IMR-90 (cell line): ENCODE data around the gene CTNNA2. TPM values are rescaled to one million over a fixed set of nuclear protein-coding genes. Genes with fewer than 3 reads are reported as not detected.

Source experiments
- ATAC-seq: fragments of 200-7000 bp; cut with Tn5 transposase; 2 replicates; pipeline ENCODE4 v1.9.1; 2020; ENCODE audit warnings: low read depth, mild to moderate bottlenecking, moderate library complexity
- BruUV-seq: library from RNA; stranded (reverse); fragments of 400-500 nt; replicated peaks from 2 replicates; lab custom pipeline; 2021; lab: Mats Ljungman, UMichigan
- CTCF ChIA-PET: fragments of 300-600 bp; formaldehyde crosslinking; extraction: SDS; loops from one replicate; lab custom pipeline; 2021; ENCODE audit warnings: antibody characterized with exemption; lab: Yijun Ruan, JAX
- POLR2A ChIA-PET: fragments of 300-600 bp; sonication (Branson Sonifier 250); formaldehyde crosslinking; loops from one replicate; lab custom pipeline; 2022; ENCODE audit warnings: antibody characterized with exemption; ENCODE audit not compliant: unreplicated experiment; lab: Charles Lee
- DNase-seq: peaks from one replicate; pipeline ENCODE4 v3.0.0; 2013
- H2AFZ ChIP-seq: replicated peaks from 2 replicates; pipeline ENCODE3; 2013; ENCODE audit warnings: low read length, mild to moderate bottlenecking; ENCODE audit not compliant: poor library complexity
- H2AK5ac ChIP-seq: 2 replicates; pipeline ENCODE4 v1.6.1; 2013; ENCODE audit warnings: low read depth, low read length, inconsistent platforms
- H2AK9ac ChIP-seq: replicated peaks from 2 replicates; pipeline ENCODE3; 2013; ENCODE audit warnings: mild to moderate bottlenecking, low read depth, low read length, moderate library complexity; ENCODE audit not compliant: poor library complexity
- H2BK120ac ChIP-seq: 2 replicates; pipeline ENCODE4 v1.6.1; 2013; ENCODE audit warnings: low read depth, low read length, inconsistent platforms
- H2BK15ac ChIP-seq: 3 replicates; pipeline ENCODE4 v1.6.1; 2013; ENCODE audit warnings: low read depth, low read length, inconsistent platforms
- H2BK20ac ChIP-seq: 2 replicates; pipeline ENCODE4 v1.6.1; 2013; ENCODE audit warnings: low read depth, mild to moderate bottlenecking, inconsistent platforms, low read length, moderate library complexity
- H2BK5ac ChIP-seq: 2 replicates; pipeline ENCODE4 v1.6.1; 2013; ENCODE audit warnings: mild to moderate bottlenecking, low read depth, low read length, inconsistent platforms; ENCODE audit not compliant: poor library complexity, severe bottlenecking
- H3K14ac ChIP-seq: replicated peaks from 2 replicates; pipeline ENCODE4 v1.6.1; 2013; ENCODE audit warnings: low read depth, low read length, inconsistent platforms
- H3K18ac ChIP-seq: 2 replicates; pipeline ENCODE4 v1.6.1; 2013; ENCODE audit warnings: low read depth, low read length, control low read depth
- H3K23ac ChIP-seq: 2 replicates; pipeline ENCODE4 v1.6.1; 2013; ENCODE audit warnings: low read depth, low read length, inconsistent platforms
- H3K27ac ChIP-seq: 2 replicates; pipeline ENCODE4 v1.5.1; 2013; ENCODE audit warnings: mild to moderate bottlenecking, control low read depth, low read length; ENCODE audit not compliant: insufficient read depth
- H3K27me3 ChIP-seq: 2 replicates; pipeline ENCODE4 v1.6.1; 2013; ENCODE audit warnings: low read length; ENCODE audit not compliant: control insufficient read depth, insufficient read depth
- H3K36me3 ChIP-seq: 2 replicates; pipeline ENCODE4 v1.6.1; 2013; ENCODE audit warnings: low read length, mixed read lengths; ENCODE audit not compliant: control insufficient read depth, insufficient read depth
- H3K4ac ChIP-seq: 2 replicates; pipeline ENCODE4 v1.6.1; 2013; ENCODE audit warnings: low read depth, low read length, inconsistent platforms
- H3K4me1 ChIP-seq: 2 replicates; pipeline ENCODE4 v1.6.1; 2013; ENCODE audit warnings: low read length, mixed read lengths; ENCODE audit not compliant: control insufficient read depth, insufficient read depth
- H3K4me2 ChIP-seq: 2 replicates; pipeline ENCODE4 v1.6.1; 2013; ENCODE audit warnings: low read depth, mild to moderate bottlenecking, control low read depth, low read length, moderate library complexity
- H3K4me3 ChIP-seq: 2 replicates; pipeline ENCODE4 v1.5.1; 2013; ENCODE audit warnings: low read depth, mild to moderate bottlenecking, control low read depth, low read length, moderate library complexity; ENCODE audit not compliant: insufficient read depth
- H3K56ac ChIP-seq: 2 replicates; pipeline ENCODE4 v1.6.1; 2013; ENCODE audit warnings: low read length, inconsistent platforms; ENCODE audit not compliant: insufficient read depth; ENCODE audit errors: extremely low read depth
- H3K79me1 ChIP-seq, 2 experiments: 2 replicates each; pipeline ENCODE4 v1.6.1; 2013; ENCODE audit warnings: low read length in 2 of 2, inconsistent platforms in 1 of 2, low read depth in 1 of 2
- H3K9ac ChIP-seq: 2 replicates; pipeline ENCODE4 v1.6.1; 2013; ENCODE audit warnings: low read depth, low read length, control low read depth
- H3K9me1 ChIP-seq: 2 replicates; pipeline ENCODE4 v1.6.1; 2013; ENCODE audit warnings: low read length, inconsistent platforms; ENCODE audit not compliant: insufficient read depth
- H3K9me3 ChIP-seq: 2 replicates; pipeline ENCODE4 v1.6.1; 2013; ENCODE audit warnings: low read length; ENCODE audit not compliant: control insufficient read depth, insufficient read depth
- H4K20me1 ChIP-seq: 2 replicates; pipeline ENCODE4 v1.6.1; 2013; ENCODE audit warnings: low read length, inconsistent platforms; ENCODE audit not compliant: insufficient read depth
- H4K5ac ChIP-seq: 2 replicates; pipeline ENCODE4 v1.6.1; 2013; ENCODE audit warnings: mild to moderate bottlenecking, low read depth, low read length, control low read depth
- H4K8ac ChIP-seq, 2 experiments: 2 replicates each; pipeline ENCODE4 v1.6.1; 2013; ENCODE audit warnings: low read depth in 2 of 2, low read length in 2 of 2, control low read depth in 1 of 2, inconsistent platforms in 1 of 2
- H4K91ac ChIP-seq: 2 replicates; pipeline ENCODE4 v1.6.1; 2013; ENCODE audit warnings: low read depth, low read length, inconsistent platforms; ENCODE audit not compliant: insufficient read depth
- BHLHE40 ChIP-seq: fragments of 150-350 bp; IDR thresholded peaks from 2 replicates; pipeline ENCODE4 v1.6.1; 2016; ENCODE audit warnings: mild to moderate bottlenecking, low read depth, low read length
- CEBPB ChIP-seq: IDR thresholded peaks from 2 replicates; pipeline ENCODE4 v1.6.1; 2012; ENCODE audit warnings: low read depth, low read length, improper control_type of control experiment
- CHD1 ChIP-seq: IDR thresholded peaks from 2 replicates; pipeline ENCODE4 v1.6.1; 2012; ENCODE audit warnings: low read depth, low read length, improper control_type of control experiment
- CTCF ChIP-seq: conservative IDR thresholded peaks from 2 replicates; pipeline ENCODE4 v1.5.1; 2012; ENCODE audit warnings: mild to moderate bottlenecking, low read depth, low read length, improper control_type of control experiment
- ELK1 ChIP-seq: fragments of 150-350 bp; IDR thresholded peaks from 2 replicates; pipeline ENCODE4 v1.6.1; 2016; ENCODE audit warnings: low read depth, mild to moderate bottlenecking, low read length, moderate library complexity, borderline replicate concordance
- FOS ChIP-seq: fragments of 150-350 bp; IDR thresholded peaks from 2 replicates; pipeline ENCODE4 v1.6.1; 2016; ENCODE audit warnings: low read depth, low read length
- MAFK ChIP-seq: IDR thresholded peaks from 2 replicates; pipeline ENCODE4 v1.6.1; 2012; ENCODE audit warnings: low read depth, low read length, improper control_type of control experiment
- MAZ ChIP-seq: IDR thresholded peaks from 2 replicates; pipeline ENCODE4 v1.6.1; 2012; ENCODE audit warnings: low read depth, mild to moderate bottlenecking, low read length, improper control_type of control experiment, moderate library complexity, borderline replicate concordance
- MXI1 ChIP-seq: IDR thresholded peaks from 2 replicates; pipeline ENCODE4 v1.6.1; 2012; ENCODE audit warnings: low read depth, mild to moderate bottlenecking, low read length, moderate library complexity, borderline replicate concordance
- POLR2A ChIP-seq: IDR thresholded peaks from 2 replicates; pipeline ENCODE4 v1.6.1; 2012; ENCODE audit warnings: mild to moderate bottlenecking, low read depth, low read length
- RAD21 ChIP-seq: IDR thresholded peaks from 2 replicates; pipeline ENCODE4 v1.6.1; 2012; ENCODE audit warnings: low read length, improper control_type of control experiment
- RCOR1 ChIP-seq: IDR thresholded peaks from 2 replicates; pipeline ENCODE4 v1.6.1; 2012; ENCODE audit warnings: mild to moderate bottlenecking, low read length, improper control_type of control experiment; ENCODE audit not compliant: insufficient replicate concordance
- RFX5 ChIP-seq: IDR thresholded peaks from 2 replicates; pipeline ENCODE4 v1.8.0; 2012; ENCODE audit warnings: low read depth, mild to moderate bottlenecking, low read length, moderate library complexity
- SMC3 ChIP-seq: fragments of 150-350 bp; IDR thresholded peaks from 2 replicates; pipeline ENCODE4 v1.6.1; 2016; ENCODE audit warnings: low read depth, mild to moderate bottlenecking, antibody characterized with exemption, low read length, moderate library complexity
- USF2 ChIP-seq: fragments of 150-350 bp; IDR thresholded peaks from 2 replicates; pipeline ENCODE4 v1.6.1; 2017; ENCODE audit warnings: mild to moderate bottlenecking, antibody characterized with exemption, low read length, low read depth
- WGBS, 2 experiments: methylation state at CpG; one replicate each; pipeline versions ENCODE4 v1.1.5 to v1.1.7; 2013; ENCODE audit warnings: missing lambda C conversion rate in 2 of 2; ENCODE audit not compliant: insufficient read length in 1 of 2; ENCODE audit errors: extremely low coverage in 2 of 2; 5-methylcytosine and 5-hydroxymethylcytosine counted together
- dilution Hi-C: fragments of 300-500 bp; cut with HindIII; formaldehyde crosslinking; loops from one replicate; pipeline ENCODE4 v1.14.3; 2018; ENCODE audit warnings: low sequenced_read_pairs; ENCODE audit not compliant: unreplicated experiment
- in situ Hi-C: fragments of 300-500 bp; cut with MboI; formaldehyde crosslinking; loops from 3 replicates; pipeline ENCODE4 v1.14.3; 2019; ENCODE audit warnings: low sequenced_read_pairs, inconsistent platforms, mixed read lengths
- intact Hi-C: fragments of 100-400 bp; cut with micrococcal nuclease; formaldehyde crosslinking; loops from 2 replicates; pipeline ENCODE4 v1.10.0; 2022
- polyA plus RNA-seq, 3 experiments: library from polyadenylated mRNA; depleted of rRNA; stranded (reverse); fragments of >200 nt; gene quantifications; 2 replicates each; pipeline ENCODE4 v1.2.3, GENCODE V29; 2012; ENCODE audit warnings: low replicate concordance in 1 of 3
- total RNA-seq: library from RNA; depleted of rRNA; stranded (reverse); fragments of >200 nt; gene quantifications from 2 replicates; pipeline ENCODE4 v1.2.3, GENCODE V29; 2012

The CTNNA2 gene
- total and polyA plus RNA-seq, 2 of the 4 experiments (the other 2 are of a cell fraction), result not detected

GRCh38 chr2:80454628-80455027 lies 941.8 kb downstream of the CTNNA2 start:
- Histone ChIP-seq H2AK9ac (no peak overlapping the region), H3K14ac (no peak overlapping the region), H2BK5ac (no peak overlapping the region), H3K79me1 (no peaks in the 10 kb centered on the region), H2BK15ac (no peak overlapping the region), H2BK120ac (no peak overlapping the region), H2AK5ac (no peak overlapping the region), H3K4me3 (no peak overlapping the region), H3K56ac (no peak overlapping the region), H4K5ac (no peak overlapping the region), H3K9ac (no peak overlapping the region), H3K4me2 (no peak overlapping the region), H4K8ac (no peak overlapping the region), H3K23ac (no peak overlapping the region), H2AFZ (no peak overlapping the region), H3K9me1 (no peaks in the 10 kb centered on the region), H3K27me3 (no peaks in the 10 kb centered on the region; the same call in 1 of the 2 replicates), H3K4me1 (no peaks in the 10 kb centered on the region), H3K27ac (no peak overlapping the region), H3K18ac (no peak overlapping the region), H4K20me1 (no peaks in the 10 kb centered on the region), H3K4ac (no peak overlapping the region), H4K91ac (no peak overlapping the region), H3K9me3 (no peaks in the 10 kb centered on the region), H3K36me3 (no peaks in the 10 kb centered on the region), H2BK20ac (no peak overlapping the region)
- intact Hi-C loops, result no loop called here
- ATAC-seq, result no peak
- POLR2A ChIA-PET, result no interaction called here
- TF ChIP-seq RFX5 (no peak), ELK1 (no peak), MAZ (no peak), CHD1 (no peak), CTCF (no peak), RAD21 (no peak), FOS (no peak), BHLHE40 (no peak), MAFK (no peak), SMC3 (no peak), RCOR1 (no peak), POLR2A (no peak), MXI1 (no peak), USF2 (no peak), CEBPB (no peak)
- no TSS peak for BruUV-seq
- no peak for DNase-seq
- CTCF ChIA-PET, result no interaction called here
- in situ Hi-C loops, result no loop called here
- WGBS, 2 experiments, result 60% methylated on average over 1 of the region's 7 CpGs; no CpG with 5 or more reads in 1 of the 2 experiments
- dilution Hi-C loops, result no loop called here
